SK-N-MC (cell line): ENCODE data around the gene PFDN6.

Experiments
- EZH2 ChIP-seq: fragments of 200-600 bp; sonication (generic); IDR thresholded peaks from one replicate; pipeline ENCODE4 v1.6.1; 2017; ENCODE audit warnings: antibody characterized with exemption
- POLR2AphosphoS5 ChIP-seq: IDR thresholded peaks from 2 replicates; pipeline ENCODE4 v1.6.1; 2012; ENCODE audit warnings: mild to moderate bottlenecking, low read depth, low read length, borderline replicate concordance

GRCh38 chr6:33317419-33317668, 27.9 kb downstream of the PFDN6 start:
- TF ChIP-seq EZH2: no peak
- TF ChIP-seq POLR2AphosphoS5: no peak
